HG03097 (cell line): ENCODE results near the gene STARD4.

Source experiments
- ATAC-seq: cut with Tn5 transposase; IDR thresholded peaks from one replicate; pipeline ENCODE4 v1.9.1; 2021; ENCODE audit not compliant: unreplicated experiment, low FRiP score

STARD4 gene

DNA sequence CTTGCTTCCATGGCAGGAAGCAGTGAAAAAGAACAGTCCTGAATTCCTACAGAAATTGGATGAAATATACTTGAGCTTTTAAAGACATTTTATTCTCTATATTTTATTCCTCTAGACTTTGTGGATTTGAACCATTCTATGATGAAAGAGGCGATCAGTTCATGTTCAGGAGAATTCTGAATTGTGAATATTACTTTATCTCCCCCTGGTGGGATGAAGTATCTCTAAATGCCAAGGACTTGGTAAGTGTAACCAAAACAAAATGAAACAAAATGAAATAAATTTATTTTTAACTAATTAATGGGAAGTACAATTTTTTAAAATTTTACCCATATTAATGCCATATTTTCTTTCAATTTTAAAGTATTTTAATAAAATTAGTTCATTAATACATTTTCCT lies 34.1 kb downstream of the STARD4 start:
- no peak for ATAC-seq

GRCh38 chr5:111472579-111472978 lies 39.8 kb downstream of the STARD4 start:
- ATAC-seq: no peak

DNA sequence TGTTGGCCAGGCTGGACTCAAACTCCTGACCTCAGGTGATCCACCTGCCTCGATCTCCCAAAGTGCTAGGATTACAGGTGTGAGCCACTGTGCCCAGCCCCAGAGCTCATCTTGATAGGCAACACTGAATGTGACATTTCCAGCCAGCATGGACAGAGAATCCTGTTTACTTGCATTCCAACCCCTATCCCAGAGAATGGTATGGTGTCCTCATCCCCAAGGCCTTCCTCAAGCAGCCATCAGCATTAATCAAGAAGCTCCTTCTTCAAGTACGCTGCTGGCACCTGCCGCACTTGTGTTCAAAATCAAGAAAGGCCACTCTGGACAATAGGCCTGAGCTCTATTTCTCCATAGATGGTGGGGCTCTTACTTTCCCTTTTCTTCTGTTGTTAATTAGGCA lies 40.2 kb downstream of the STARD4 start:
- no peak for ATAC-seq

DNA sequence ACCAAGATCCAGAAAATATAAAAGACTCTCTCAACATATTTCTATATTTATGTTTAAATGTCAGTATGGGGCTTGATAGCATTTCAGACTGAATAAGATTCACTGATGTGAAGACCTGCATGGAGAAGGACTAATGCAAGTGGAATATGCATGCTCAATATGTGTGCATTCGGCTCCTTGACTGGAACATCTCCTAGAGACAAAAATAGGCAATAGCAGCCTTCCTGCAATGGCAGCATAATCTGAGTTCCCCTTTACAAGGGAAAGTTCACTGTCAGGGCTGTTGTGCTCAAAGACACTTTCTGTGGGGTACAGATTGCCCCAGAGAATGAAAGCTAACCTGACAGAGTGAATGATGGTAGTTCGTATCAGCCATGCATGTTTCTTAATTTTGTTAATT lies 42.4 kb downstream of the STARD4 start:
- ATAC-seq: no peak

DNA sequence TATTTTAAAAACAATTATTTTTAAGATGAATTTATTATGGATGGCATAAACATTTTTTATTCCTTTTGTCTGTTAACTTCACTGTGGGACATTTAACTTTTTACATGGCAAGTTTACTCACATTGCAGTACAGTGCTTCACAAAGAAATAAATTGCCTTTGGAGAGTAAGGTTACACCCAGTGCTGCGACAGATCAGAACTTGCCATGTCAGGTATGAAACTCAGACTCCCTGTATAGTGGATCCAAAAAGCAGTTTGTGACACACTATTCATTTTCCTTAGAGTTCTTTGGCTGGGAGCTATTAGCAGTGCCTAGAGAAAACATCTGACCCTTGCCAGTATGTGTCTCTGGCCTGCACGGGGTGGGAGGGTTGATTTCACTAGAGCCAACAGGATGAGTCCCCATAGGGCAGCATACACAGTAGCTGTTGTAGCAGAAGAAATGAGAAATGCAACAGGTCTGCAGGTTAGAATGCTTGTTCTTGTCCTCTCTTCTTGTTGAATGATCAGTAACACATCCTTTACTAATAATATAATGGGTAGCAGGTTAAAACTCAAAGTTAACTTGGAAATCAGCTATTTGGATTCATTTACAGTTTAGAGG lies 42.9 kb downstream of the STARD4 start:
- no peak for ATAC-seq

DNA sequence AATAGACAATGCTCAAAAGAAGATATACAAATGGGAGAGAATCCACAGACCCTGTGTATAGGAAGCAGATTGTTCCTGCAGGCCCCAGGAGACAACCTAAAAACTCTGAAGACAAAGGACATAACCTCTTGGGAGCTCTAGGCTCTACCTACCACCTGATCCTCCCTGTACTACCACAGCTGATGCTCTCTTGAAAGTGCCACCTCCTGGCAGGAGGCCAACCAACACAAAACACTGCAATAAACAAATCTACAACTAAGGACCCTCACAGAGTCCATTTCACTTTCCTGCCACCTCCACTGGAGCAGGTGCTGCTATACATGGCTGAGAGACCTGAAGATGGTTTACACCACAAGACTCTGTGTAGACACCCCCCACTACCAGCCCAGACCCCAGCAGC lies 49.0 kb downstream of the STARD4 start:
- ATAC-seq: no peak

DNA sequence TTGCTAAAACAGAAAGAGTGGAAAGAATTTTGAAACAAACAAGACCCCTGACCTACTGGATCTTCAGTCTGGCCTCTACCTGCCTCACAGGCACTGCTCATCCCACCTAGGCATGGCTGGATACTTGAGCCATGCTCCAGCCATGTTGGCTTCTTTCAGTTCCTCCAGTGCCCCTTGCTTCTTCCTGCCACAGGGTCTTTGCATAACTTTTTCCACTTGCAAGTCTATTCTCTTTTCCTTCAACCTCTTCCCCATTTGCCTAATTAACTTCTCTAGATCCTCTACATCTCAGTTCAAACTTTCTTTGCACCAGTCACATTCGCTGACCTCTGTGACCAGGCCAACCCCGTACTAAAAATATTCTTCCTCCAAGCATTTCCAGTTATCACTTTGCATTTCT lies 50.4 kb downstream of the STARD4 start:
- no peak for ATAC-seq

DNA sequence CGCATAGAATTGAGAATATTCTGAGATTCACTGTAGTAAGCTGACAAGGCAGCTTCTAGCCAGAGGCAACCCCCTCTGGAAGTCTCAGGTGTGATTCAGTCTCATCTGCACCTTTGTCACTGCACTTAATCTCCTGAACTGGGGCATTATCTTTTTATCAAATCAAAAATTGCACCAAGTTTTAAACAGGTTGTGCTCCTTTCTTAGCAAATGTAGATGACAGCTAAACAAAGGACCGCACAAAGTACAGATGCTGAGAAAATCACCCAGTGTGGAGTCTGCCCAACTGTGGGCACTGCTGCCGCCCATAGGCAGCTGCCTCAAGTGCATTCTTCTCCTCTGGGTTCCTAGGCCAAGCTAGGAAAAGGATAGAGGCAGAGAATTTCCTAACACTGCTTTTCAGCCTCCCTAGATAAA lies 51.1 kb downstream of the STARD4 start:
- ATAC-seq: no peak

- no peak for ATAC-seq
These were observed 57.6 kb downstream of the STARD4 start for GRCh38 chr5:111454776-111455175.

DNA sequence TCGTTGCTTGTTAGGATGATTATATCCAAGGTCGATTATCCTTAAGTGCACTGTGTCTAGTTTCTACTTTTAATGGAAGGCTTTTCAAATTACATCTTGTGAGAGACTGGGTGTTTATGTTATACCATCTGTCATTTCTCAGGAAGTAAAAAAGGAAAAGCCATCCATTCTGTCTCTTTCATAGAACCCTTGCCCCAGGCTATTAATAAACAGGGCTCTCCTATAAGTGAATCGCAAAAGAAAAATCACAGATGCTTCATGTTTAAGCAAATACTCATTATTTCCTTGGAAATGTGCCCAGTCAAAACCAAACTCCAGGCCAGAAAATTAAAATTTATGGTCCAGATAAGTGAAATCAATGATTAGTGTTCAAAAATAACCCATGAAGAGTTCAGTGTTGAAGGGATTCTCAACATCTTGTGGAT lies 58.1 kb downstream of the STARD4 start:
- ATAC-seq: no peak

GRCh38 chr5:111453747-111454146 lies 58.6 kb downstream of the STARD4 start:
- ATAC-seq: no peak

DNA sequence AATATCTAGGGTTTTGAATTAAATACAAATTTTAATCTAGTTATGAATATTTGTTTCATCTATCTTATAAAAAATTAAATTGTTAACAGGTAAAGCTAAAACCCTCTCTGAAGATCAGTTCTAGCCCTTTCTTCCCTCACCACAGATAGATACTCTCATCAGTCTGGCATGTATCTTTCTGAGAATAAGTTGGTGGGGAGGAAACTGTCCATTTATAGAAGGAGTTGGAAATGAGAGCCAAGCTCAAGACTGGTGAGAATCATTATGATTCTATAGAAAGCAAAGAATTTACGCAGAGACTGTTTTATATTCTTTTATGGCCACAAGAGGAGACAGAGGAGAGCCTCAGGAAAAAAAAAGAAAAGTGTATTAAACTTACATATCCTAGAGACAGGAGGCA lies 59.0 kb downstream of the STARD4 start:
- ATAC-seq: no peak

- no peak for ATAC-seq
These were observed 64.5 kb downstream of the STARD4 start for GRCh38 chr5:111447822-111448221.

- ATAC-seq: no peak
These were observed 65.2 kb downstream of the STARD4 start for GRCh38 chr5:111447099-111447498.
